OCI-LY1 (cell line): ENCODE data around the gene LCE1E.

Experiments used
- CTCF ChIP-seq: fragments of 200-600 bp; sonication (generic), shearing (Covaris generic); IDR thresholded peaks from 2 replicates; pipeline ENCODE4 v1.5.1; 2017; ENCODE audit warnings: mild to moderate bottlenecking, antibody characterized with exemption, low read length, moderate library complexity, mixed read lengths
- EZH2 ChIP-seq: fragments of 200-600 bp; sonication (generic), shearing (Covaris generic); IDR thresholded peaks from 2 replicates; pipeline ENCODE4 v1.8.0; 2017; ENCODE audit warnings: borderline replicate concordance, mixed run types, mild to moderate bottlenecking, antibody characterized with exemption, low read length, moderate library complexity, mixed read lengths

GRCh38 chr1:152783095-152783494, 3.0 kb upstream of the LCE1E start:
- TF ChIP-seq CTCF (no peak), EZH2 (no peak)
